ENCODE measurements around the gene COL11A2.
A peak's percentile ranks its signal among the peaks of the same experiment; 100 is the strongest.

Gene COL11A2

DNA sequence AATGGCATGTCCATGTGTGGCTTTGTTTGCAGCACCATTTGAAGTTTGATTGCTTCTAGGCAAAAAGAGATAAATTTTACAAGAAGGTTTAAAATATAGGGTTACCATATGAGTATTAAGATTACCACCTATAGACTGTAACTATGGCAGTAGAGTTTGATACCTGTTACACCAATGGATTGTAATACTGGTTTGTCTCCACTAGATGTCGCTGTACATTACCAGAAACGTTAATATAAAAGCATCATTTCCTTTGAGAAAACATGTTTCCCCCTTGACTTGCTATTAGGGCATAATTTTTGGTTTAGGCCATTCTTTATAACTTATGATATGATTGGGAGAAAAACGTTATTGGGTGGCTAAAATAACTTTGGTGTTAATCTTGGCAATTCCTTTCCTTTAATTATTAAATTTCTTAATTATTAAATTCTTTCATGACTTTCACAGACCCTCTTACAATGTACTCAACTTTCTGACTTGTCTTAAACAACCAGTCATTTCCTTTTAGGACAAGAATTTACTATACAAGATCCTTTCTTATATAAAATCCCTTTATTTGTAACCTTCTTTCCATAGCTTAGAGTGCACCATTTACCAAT is 73.6 kb downstream of the COL11A2 start:
- peak; percentile 55 for DNase-seq (ENCODE audit: low spot score)

DNA sequence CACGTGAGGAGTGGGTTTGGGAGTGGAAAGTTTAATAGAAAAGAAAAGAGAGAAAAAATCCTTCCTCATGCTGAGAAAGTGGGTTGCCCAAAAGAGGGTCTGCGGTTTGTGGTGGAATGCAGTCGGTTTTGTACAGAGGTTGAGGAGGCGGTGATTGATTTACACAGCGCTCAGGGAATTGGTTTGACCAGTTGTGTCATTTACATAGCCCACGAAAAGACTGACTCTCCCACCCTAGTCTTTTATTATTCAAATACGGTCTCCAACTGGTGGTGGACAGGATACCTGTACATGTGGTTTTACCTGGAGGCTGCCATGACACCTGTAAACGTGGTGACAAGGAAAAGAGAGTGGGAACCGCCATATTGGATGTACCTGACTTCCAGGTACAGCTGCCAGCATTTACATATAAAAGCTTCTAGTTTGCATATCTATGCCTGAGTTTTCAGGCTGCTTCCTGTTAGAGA is 74.4 kb downstream of the COL11A2 start:
- DNase-seq (ENCODE audit: low spot score), result no peak

DNA sequence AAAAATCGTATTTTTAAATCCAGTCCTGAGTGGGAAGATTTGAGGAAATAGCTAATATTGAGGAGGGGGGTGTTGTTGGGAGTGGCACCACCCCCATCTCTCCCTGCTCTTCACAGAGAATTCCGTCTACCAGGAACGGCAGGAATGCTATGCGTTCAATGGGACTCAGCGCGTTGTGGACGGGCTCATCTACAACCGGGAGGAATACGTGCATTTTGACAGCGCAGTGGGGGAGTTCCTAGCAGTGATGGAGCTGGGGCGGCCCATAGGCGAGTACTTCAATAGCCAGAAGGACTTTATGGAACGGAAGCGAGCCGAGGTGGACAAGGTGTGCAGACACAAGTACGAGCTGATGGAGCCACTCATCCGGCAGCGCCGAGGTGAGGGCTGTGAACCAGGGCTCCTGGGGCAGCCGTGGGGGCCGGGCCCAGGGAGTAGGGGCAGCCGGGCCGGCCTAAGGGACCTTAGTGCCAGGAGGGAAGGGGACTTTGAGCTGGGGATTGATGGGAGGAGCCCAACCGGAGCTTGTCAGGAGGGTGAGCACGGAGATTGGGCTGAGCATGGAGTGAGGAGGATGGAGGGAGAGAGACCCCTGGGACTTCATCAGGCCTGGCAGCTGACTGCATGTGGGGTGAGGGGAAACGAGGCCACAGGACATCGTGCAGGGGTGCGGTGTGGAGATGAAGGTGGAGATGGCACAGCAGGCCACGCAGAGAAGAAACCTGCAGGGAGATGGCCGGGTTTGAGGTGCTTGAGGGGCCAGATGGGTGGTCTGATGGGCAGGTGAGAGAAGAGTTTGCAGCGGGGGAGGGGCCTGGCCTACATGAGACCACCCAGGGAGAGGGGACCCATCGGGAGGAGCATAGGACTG is 75.2 kb downstream of the COL11A2 start:
- no peak for DNase-seq (ENCODE audit: low spot score)

DNA sequence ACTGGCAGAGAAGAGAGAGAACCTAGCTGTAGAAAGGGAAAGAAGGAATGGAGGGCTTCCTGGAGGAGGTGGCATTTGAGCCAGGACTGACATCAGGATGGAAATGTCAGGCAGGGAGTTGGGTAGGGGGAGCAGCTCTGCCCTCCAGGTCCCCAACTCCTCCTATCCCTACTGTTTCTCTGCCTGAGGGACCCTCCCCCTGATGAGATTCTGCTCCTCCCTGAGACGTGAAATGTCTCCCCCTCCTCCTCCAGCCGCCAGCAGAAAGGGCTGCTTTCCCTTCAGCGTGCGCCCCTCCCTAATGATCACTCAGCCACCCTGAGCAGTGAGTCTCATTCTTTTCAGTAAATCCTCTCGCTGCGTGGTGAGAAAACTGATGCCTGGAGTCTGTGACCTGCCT is 75.8 kb downstream of the COL11A2 start:
- no peak for DNase-seq (ENCODE audit: low spot score)

DNA sequence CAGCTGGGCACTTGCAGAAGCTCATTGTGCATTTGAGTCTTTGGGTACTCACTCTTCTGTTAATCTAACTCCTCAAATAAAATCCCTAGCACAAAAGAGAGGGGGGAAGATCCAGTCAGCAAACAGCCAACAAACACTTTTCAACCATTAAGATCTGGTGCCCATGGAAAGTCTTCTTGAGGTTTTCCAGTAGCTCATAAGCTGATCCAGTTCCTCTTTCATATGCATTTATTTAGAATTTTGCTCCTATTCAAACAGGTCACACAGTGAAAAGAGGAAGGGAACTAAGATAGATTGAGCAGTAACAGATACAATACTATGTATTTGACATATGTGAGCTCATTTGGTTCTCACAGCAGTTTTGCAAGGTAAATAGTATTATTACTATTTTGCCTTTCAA is 77.9 kb downstream of the COL11A2 start:
- DNase-seq (ENCODE audit: low spot score), result no peak

DNA sequence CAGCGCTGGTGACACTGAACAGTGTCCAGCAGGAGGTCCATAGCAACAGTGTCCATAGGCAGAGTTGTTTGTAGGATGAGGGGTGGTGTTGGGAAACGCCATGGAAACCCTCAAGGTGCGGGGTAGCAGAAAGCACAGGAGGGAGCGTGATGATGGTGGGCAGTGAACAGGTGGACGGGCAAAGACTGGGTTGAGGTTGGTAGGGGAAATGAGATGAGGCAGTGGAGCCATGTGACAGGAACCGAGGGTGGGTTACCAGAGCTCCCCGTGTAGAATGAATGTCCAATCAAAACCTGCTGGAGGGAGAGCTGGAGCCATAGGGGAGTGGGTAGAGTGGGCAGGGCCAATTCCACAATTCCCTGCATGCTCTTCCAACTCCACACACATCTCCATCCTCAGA is 78.5 kb downstream of the COL11A2 start:
- DNase-seq (ENCODE audit: low spot score), result no peak

Small RNA genes lying within 50 kb of the gene (small RNA-seq; reads per million reads assigned to genes)
- 0.18 to 1.2 reads per million in 2 experiments for gene MIR219A1
- gene RNY4P10, result 0.03 to 2.6 reads per million in 2 experiments
